Stimulated activated naive CD4-positive, alpha-beta T cell (primary cell): ENCODE measurements around the gene MRPL20.
"Not testable (repeated sequence)": the region's sequence is repeated elsewhere in the genome, so short reads cannot be mapped to it uniquely, and the experiment has no call there.

Experiments used
- DNase-seq, 6 experiments: peaks; one replicate each; lab custom pipeline; 2025; lab: John Stamatoyannopoulos, UW

Gene MRPL20

GRCh38 chr1:1385931-1386330 is 21.2 kb downstream of the MRPL20 start:
- DNase-seq: no peak

DNA sequence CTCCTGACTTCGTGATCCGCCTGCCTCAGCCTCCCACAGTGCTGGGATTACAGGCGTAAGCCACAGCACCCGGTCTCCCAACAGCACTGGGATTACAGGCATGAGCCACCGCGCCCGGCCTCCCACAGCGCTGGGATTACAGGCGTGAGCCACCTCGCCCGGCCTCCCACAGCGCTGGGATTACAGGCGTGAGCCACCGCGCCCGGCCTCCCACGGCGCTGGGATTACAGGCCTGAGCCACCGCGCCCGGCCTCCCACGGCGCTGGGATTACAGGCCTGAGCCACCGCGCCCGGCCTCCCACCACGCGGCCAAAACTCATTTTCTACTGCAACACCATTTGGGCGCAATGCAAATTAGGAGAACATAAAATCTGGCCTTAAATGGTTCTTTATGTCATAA is 21.8 kb downstream of the MRPL20 start:
- not testable (repeated sequence) for DNase-seq

DNA sequence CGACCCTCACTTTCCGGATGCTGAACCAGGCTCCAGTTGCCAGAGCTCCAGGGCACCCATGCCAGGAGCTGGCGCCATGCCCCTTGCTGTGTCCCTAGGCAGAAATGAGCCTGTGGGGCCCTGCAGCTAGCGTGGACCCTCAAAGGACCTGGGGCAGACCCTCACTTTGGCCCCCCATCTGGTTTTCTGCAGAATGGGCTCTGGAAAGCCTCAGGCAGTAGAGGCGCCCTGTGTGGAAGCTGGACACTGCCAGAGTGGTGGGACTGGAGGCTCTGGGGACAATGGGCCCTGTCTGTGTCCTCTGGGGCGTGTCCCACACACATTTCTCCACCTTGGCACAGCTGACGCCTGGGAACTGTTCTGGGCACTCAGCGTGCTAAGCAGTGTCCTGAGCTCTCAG is 25.8 kb downstream of the MRPL20 start:
- no peak for DNase-seq

- no peak for DNase-seq
Measured at GRCh38 chr1:1380860-1381259, 26.2 kb downstream of the MRPL20 start.

DNA sequence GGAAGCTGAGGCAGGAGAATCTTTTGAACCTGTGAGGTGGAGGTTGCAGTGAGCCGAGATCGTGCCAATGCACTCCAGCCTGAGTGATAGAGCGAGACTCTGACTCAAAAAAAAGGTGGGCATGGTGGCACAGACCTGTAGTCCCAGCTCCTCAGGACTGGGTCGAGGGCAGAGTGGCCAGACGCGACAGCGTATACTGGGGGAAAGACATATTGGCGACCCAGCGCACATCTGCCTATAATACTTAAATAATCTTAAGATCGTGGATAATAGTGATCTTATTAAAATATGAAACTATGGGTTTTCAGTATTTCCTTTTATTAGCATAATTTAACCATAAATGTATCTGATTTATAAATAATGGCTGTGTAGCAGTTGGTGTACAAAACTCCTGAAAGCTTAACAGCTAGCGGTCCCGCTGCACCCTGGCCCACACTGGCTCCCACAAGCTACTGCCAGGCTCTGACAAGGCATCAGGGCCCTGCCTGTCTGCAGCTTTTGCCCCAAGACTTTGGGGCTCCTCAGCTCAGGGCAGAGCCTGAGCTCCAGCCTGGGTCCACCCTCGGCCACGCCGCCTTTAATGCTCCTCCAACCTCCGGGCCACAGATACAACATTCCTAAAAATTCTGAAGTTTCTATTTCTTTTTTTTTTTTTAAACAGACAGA is 29.4 kb downstream of the MRPL20 start:
- no peak for DNase-seq

DNA sequence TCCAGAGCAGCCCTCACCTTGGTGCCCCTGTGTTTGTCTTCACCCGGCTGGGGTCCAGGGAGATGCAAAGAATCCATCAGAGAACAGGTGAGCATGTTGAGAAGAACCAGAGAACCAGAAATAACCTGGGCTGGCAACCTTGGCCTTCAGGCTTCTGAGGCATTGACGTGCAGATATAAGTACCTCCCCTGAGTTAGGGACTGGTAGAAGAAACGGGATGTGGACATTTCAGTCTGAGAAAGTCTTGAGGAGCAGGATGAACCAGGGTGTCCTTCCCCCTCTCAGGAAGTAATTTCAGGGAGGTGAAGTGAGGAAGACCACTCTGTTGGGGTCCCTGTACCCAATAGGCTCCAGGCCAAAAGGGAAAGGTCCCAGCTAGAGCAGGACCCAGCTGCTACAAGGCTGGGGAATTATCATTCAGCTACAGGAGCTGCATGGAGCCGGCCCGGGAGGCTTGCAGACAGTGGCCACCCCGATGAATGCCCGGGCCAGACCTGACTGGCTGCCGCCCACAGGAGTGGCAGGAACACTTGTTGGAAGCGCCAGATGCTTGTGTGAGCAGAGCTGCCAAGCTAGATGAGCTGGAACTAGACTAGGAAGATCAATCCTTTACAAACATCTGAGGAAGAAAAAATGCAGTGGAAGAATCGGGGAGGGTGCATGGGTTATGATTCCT is 30.4 kb downstream of the MRPL20 start:
- DNase-seq: no peak

GRCh38 chr1:1374929-1375662 is 32.0 kb downstream of the MRPL20 start, which contains the start of gene AURKAIP1:
Gene AURKAIP1, minus strand, starts transcription at chr1:1375207. Its CDS starts 451 bp downstream, at chr1:1374756.
- peak; percentile 86 to 96 (median 95) for DNase-seq

DNA sequence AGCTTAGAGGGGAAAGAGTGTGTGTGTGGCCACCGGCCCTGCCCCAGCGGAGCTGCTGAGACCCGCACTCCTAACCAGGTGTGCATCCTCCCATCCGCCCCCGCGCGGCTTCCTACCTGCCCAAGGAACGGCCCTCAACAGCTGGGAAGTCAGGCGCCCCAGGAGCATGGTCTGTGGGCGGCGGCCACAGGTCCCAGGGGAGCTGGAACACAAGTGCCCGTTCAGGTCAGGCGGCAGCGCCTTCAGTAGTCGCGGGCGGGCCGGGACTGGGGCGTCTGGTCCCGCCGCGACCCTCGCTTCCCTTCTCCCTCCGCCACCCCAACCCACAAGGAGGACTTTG is 32.5 kb downstream of the MRPL20 start:
- no peak for DNase-seq

DNA sequence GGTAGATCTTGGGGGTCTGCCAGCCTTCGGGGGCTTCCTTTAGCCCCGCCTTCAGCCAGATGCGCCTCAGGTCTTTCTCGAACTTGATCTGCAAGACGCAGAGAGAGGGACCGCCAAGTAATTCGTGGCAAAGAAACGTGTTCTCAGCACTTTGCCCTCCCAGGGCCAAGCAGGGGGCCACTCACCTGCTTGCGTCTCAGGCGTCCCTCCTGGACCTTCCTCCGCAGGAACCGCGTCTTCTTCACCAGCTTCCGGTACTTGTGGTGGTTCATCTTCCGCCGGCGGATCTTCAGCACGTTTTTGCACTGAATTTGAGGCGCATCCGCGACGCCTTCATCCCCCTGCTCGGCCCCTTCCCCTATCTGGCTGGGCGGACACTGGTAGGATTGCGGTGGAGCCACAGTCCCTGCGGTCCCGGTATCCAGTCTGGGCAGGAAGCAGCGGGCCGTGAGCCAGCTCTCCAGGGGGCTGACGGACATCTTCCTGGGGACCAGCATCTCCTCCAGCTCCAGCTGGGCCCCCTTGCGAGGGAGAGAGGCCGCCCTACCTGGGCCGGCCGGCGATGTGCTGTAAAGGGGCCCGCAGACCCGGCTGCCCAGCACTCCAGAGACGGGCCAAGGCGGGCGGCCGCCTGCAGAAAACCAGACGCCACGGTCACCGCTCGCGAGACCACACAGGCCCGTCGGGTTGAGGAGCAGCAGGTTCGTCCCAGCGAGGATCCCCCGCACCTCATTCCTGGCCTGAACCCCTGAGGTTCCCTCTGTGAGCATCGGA is 33.1 kb downstream of the MRPL20 start:
- DNase-seq: peak in 1 of 6 experiments; percentile 34

GRCh38 chr1:1373051-1373814 is 33.9 kb downstream of the MRPL20 start:
- DNase-seq: no peak

- peak; percentile 37 to 83 (median 72) for DNase-seq
Measured at GRCh38 chr1:1371746-1372711, 35.1 kb downstream of the MRPL20 start.

GRCh38 chr1:1371364-1371745 is 35.7 kb downstream of the MRPL20 start:
- DNase-seq: peak; percentile 66 to 85 (median 72)

- DNase-seq: peak in 1 of 6 experiments; percentile 49
Measured at GRCh38 chr1:1370771-1371300, 36.3 kb downstream of the MRPL20 start.

DNA sequence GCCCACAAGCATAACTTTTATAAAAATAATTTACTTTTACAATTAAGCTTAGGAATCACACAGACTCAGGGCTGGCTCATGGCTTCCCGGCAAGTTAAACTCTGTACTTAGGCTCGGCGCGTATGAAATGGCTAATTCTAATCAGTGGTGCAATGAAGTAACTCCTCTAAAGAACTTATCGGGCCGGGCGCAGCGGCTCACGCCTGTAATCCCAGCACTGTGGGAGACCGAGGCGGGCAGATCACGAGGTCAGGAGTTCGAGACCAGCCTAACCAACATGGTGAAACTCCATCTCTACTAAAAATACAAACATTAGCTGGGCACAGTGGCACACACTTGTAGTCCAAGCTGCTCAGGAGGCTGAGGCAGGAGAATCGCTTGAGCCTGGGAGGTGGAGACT is 37.0 kb downstream of the MRPL20 start:
- not testable (repeated sequence) for DNase-seq

- no peak for DNase-seq
Measured at GRCh38 chr1:1367315-1367714, 39.8 kb downstream of the MRPL20 start.

DNA sequence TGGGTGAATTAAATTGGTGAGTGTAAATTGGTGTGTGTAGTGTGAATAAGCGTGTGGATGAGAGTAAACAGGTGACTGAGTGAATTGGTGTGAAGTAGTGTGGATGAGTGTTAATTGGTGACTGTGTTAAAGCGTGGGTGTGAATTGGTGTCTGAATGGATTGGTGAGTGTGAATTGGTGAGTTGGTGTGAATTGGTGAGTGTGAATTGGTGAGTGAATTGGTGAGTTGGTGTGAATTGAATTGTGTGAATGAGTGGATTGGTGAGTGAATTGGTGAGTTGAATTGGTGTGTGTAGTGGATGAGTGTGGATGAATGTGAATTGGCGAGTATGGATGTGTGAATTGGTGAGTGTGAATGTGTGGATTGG is 40.4 kb downstream of the MRPL20 start:
- no peak for DNase-seq

DNA sequence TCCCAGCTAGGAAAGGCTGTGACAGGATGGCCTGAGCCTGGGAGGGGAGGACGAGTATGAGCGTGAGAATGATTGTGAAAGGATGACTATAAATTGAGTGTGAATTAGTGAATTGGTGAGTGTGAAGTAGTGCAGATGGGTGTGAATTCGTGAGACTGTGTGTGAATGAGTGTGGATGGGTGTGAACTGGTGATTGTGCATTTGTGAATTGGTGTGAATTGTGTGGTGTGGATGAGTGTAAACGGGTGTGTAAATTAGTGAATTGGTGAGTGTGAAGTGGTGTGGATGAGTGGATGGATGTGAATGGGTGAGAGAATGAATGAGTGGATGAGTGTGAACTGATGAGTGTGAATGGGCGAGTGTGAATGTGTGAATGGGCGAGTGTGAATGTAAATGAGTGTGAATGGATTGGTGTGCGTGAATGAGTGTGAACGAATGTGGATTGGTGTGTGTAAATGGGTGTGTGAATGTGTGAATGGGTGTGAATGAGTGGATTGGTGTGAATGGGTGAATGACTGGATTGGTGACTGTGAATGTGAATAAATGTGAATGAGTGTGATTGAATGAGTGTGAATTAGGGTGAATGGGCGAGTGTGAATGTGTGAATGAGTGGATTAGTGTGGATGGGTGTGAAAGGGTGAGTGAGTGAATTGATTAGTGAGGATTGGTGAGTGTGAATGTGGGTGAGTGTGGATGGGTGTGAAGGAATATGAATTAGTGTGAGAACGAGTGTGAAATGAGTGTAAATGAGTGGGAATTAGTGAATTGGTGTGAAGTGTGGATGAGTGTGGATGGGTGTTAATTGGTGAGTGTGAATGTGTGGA is 41.0 kb downstream of the MRPL20 start:
- DNase-seq: no peak

- no peak for DNase-seq
Measured at GRCh38 chr1:1364266-1364665, 42.8 kb downstream of the MRPL20 start.

DNA sequence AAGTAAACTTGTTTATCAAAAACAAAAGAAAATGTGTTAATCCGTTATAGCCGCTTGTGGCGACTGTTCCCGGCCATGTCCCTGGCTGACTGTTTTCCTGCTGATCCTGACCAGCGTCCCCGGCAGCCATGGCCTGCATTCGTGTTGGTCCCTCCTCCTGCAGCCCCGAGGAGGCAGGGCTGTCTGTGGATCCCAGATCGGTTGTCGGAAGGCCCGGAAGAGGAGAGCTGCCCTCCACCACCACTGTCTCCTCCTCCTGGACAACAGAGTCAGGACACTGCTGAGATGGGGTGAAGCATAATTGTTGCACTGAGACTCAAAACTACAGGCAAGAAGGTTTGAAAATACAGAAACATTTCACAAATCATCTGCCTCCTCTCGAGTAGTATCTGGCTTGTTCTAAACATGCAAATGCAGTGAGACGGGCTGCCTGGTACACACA is 45.1 kb downstream of the MRPL20 start:
- no peak for DNase-seq
